Iris pigment epithelial cell (primary cell): ENCODE results near the gene VSIG4.

Source experiments
- DNase-seq: peaks from one replicate; pipeline ENCODE4 v3.0.0-alpha.2; 2011; ENCODE audit warnings: low read depth

The VSIG4 gene

GRCh38 chrX:66008328-66008970, 31.4 kb downstream of the VSIG4 start:
- DNase-seq, result no peak

- no peak for DNase-seq
Observed at GRCh38 chrX:66007851-66008250, 32.0 kb downstream of the VSIG4 start.

- no peak for DNase-seq
Observed at GRCh38 chrX:66005830-66006449, 33.9 kb downstream of the VSIG4 start.

- no peak for DNase-seq
Observed at GRCh38 chrX:66004928-66005829, 34.7 kb downstream of the VSIG4 start.

- DNase-seq, result no peak
Observed at GRCh38 chrX:66002824-66003680, 36.8 kb downstream of the VSIG4 start.

- DNase-seq, result no peak
Observed at GRCh38 chrX:66001596-66001995, 38.3 kb downstream of the VSIG4 start.

- DNase-seq, result no peak
Observed at GRCh38 chrX:66000628-66001272, 39.1 kb downstream of the VSIG4 start.

- DNase-seq, result no peak
Observed at GRCh38 chrX:66000178-66000577, 39.7 kb downstream of the VSIG4 start.

GRCh38 chrX:65999563-66000148, 40.2 kb downstream of the VSIG4 start:
- no peak for DNase-seq

GRCh38 chrX:65999029-65999562, 40.8 kb downstream of the VSIG4 start:
- no peak for DNase-seq

- no peak for DNase-seq
Observed at GRCh38 chrX:65997978-65998717, 41.7 kb downstream of the VSIG4 start.

GRCh38 chrX:65994519-65995506, 45.1 kb downstream of the VSIG4 start:
- no peak for DNase-seq

- DNase-seq, result no peak
Observed at GRCh38 chrX:65993915-65994460, 45.9 kb downstream of the VSIG4 start.

GRCh38 chrX:65993332-65993731, 46.5 kb downstream of the VSIG4 start:
- no peak for DNase-seq

GRCh38 chrX:65990702-65991101, 49.2 kb downstream of the VSIG4 start:
- no peak for DNase-seq

- DNase-seq, result no peak
Observed at GRCh38 chrX:65987811-65988210, 52.1 kb downstream of the VSIG4 start.

- peak; percentile 47 for DNase-seq
Observed at GRCh38 chrX:65985922-65986588, 53.8 kb downstream of the VSIG4 start.

- no peak for DNase-seq
Observed at GRCh38 chrX:65985211-65985610, 54.7 kb downstream of the VSIG4 start.
